ENCODE results near the gene MTAP. TPM values are rescaled to one million over a fixed set of nuclear protein-coding genes. Genes with fewer than 3 reads are reported as not detected.

The MTAP gene
- total RNA-seq, 1 experiment from 2014 or later, result 102 TPM

GRCh38 chr9:21803649-21804048, 1.2 kb downstream of the MTAP start:
- no peak overlapping the region for H3K27ac ChIP-seq (ENCODE audit: insufficient read length, low read depth, low read length)
- H2BK20ac ChIP-seq (ENCODE audit: low read depth, low read length, poor library complexity, severe bottlenecking), result no peak overlapping the region
- no peak overlapping the region for H3K4ac ChIP-seq (ENCODE audit: low read depth, low read length)
- no peak overlapping the region for H3K14ac ChIP-seq (ENCODE audit: insufficient read depth, low read length)
- Mint-ChIP-seq H3K27ac (peak overlapping the region in 2 of 3 experiments; percentile 98; a peak in 5 of 7 replicates), H3K4me3 (peak overlapping the region; percentile 98 to 100), H3K27me3 (ENCODE audit: low read depth) (peaks cover 22% of the 10 kb centered on the region), H3K36me3 (ENCODE audit: insufficient read depth in 1 of 3, low read depth in 3 of 3) (peaks cover 9 to 45% (median 27%) of the 10 kb centered on the region in 3 experiments; a peak in 6 of 7 replicates), H3K9me3 (no peaks in the 10 kb centered on the region), H3K4me1 (peaks cover 29 to 34% of the 10 kb centered on the region in 2 experiments)
- no peak for DNase-seq
- peak overlapping the region; percentile 69 for H4K8ac ChIP-seq (replicated peaks; ENCODE audit: insufficient read length, low read depth, low read length)
- H3T11ph ChIP-seq (ENCODE audit: low read length), result no peak overlapping the region
- no peak overlapping the region for H3K56ac ChIP-seq (ENCODE audit: insufficient read length, low read depth, low read length)
- H2AFZ ChIP-seq (ENCODE audit: low read length), result no peak overlapping the region
- no peak overlapping the region for H3K23ac ChIP-seq (ENCODE audit: insufficient read length, low read depth, low read length)
- H3K4me2 ChIP-seq (ENCODE audit: insufficient read depth, insufficient read length, low read length), result peak overlapping the region; percentile 63
- no peak overlapping the region for H3K18ac ChIP-seq (ENCODE audit: insufficient read length, low read depth, low read length)
- H2BK15ac ChIP-seq (ENCODE audit: low read depth, low read length), result no peak overlapping the region
- peaks cover 12% of the 10 kb centered on the region for H3K23me2 ChIP-seq (ENCODE audit: insufficient read length, low read depth, low read length, poor library complexity, severe bottlenecking)
- H2AK5ac ChIP-seq (ENCODE audit: insufficient read length, low read length), result no peak overlapping the region
- H2BK12ac ChIP-seq (ENCODE audit: insufficient read length, low read depth, low read length), result no peak overlapping the region
- no peaks in the 10 kb centered on the region for H3K9me3 ChIP-seq (ENCODE audit: control insufficient read depth, low read depth, low read length)
- no peak overlapping the region for H2BK120ac ChIP-seq (ENCODE audit: low read depth, low read length, poor library complexity, severe bottlenecking)
- H3K9ac ChIP-seq (ENCODE audit: extremely low read depth, insufficient read length, low read length), result peak overlapping the region; percentile 92
- H4K91ac ChIP-seq (ENCODE audit: insufficient read length, low read depth, low read length), result no peak overlapping the region
- H3K79me1 ChIP-seq (ENCODE audit: insufficient read depth, low read depth, low read length, poor library complexity, severe bottlenecking), result peaks cover 5% of the 10 kb centered on the region
- peaks cover 50% of the 10 kb centered on the region for H3K79me2 ChIP-seq (ENCODE audit: insufficient read depth, low read length)
- peaks cover 4% of the 10 kb centered on the region; the same call in 1 of the 2 replicates for H3K4me1 ChIP-seq (ENCODE audit: insufficient read depth, low read length)
- no peaks in the 10 kb centered on the region for H4K20me1 ChIP-seq (ENCODE audit: control insufficient read depth, insufficient read depth, insufficient read length)
- no CpG with 5 or more reads among the region's 10 CpGs for WGBS (ENCODE audit: extremely low coverage, insufficient read length, low lambda C conversion rate)
- H2BK5ac ChIP-seq (ENCODE audit: insufficient read length, low read length), result no peak overlapping the region
- no peak overlapping the region for H4K5ac ChIP-seq (ENCODE audit: insufficient read length, low read depth, low read length)
- no peaks in the 10 kb centered on the region for H3K27me3 ChIP-seq (ENCODE audit: insufficient read depth, low read length)
- TF ChIP-seq CTCF (conservative IDR thresholded peaks at IDR 0.05), result no peak

Measured in H9 (cell line).